Activated effector memory CD4-positive, alpha-beta T cell treated with Interleukin-2 at 50 U/mL for 16 hours (primary cell): ENCODE data around the gene GRIN2C.

Experiments
- DNase-seq: peaks from one replicate; pipeline ENCODE4 v3.0.0-alpha.2; 2020

Gene GRIN2C

GRCh38 chr17:74842599-74843351 lies 16.9 kb downstream of the GRIN2C start:
- DNase-seq, result no peak

GRCh38 chr17:74842146-74842598 lies 17.5 kb downstream of the GRIN2C start:
- no peak for DNase-seq

GRCh38 chr17:74840989-74841666 lies 18.6 kb downstream of the GRIN2C start:
- DNase-seq, result no peak

GRCh38 chr17:74839990-74840852 lies 19.5 kb downstream of the GRIN2C start:
- no peak for DNase-seq

GRCh38 chr17:74838274-74838673 lies 21.4 kb downstream of the GRIN2C start:
- DNase-seq, result no peak

GRCh38 chr17:74836691-74837467 lies 22.8 kb downstream of the GRIN2C start:
- no peak for DNase-seq

GRCh38 chr17:74836191-74836590 lies 23.5 kb downstream of the GRIN2C start:
- no peak for DNase-seq

GRCh38 chr17:74833501-74834377 lies 25.9 kb downstream of the GRIN2C start:
- no peak for DNase-seq

- no peak for DNase-seq
Measured at GRCh38 chr17:74832421-74832820, 27.3 kb downstream of the GRIN2C start.

GRCh38 chr17:74831444-74832146 lies 28.1 kb downstream of the GRIN2C start:
- DNase-seq, result no peak

- DNase-seq, result no peak
Measured at GRCh38 chr17:74830861-74831260, 28.8 kb downstream of the GRIN2C start.

- no peak for DNase-seq
Measured at GRCh38 chr17:74827800-74828199, 31.9 kb downstream of the GRIN2C start.

- no peak for DNase-seq
Measured at GRCh38 chr17:74825952-74826719, 33.5 kb downstream of the GRIN2C start.

- no peak for DNase-seq
Measured at GRCh38 chr17:74824961-74825627, 34.6 kb downstream of the GRIN2C start.

- DNase-seq, result no peak
Measured at GRCh38 chr17:74822939-74823367, 36.7 kb downstream of the GRIN2C start.

- DNase-seq, result no peak
Measured at GRCh38 chr17:74822335-74822938, 37.2 kb downstream of the GRIN2C start.

GRCh38 chr17:74821655-74822334 lies 37.9 kb downstream of the GRIN2C start:
- DNase-seq, result no peak

- DNase-seq, result no peak
Measured at GRCh38 chr17:74819801-74820436, 39.8 kb downstream of the GRIN2C start.
